HG02798 (cell line): ENCODE measurements around the gene SPRED2.
A peak's percentile ranks its signal among the peaks of the same experiment; 100 is the strongest.
"Not testable (repeated sequence)": the region's sequence is repeated elsewhere in the genome, so short reads cannot be mapped to it uniquely, and the experiment has no call there.

Source experiments
- ATAC-seq: cut with Tn5 transposase; IDR thresholded peaks from one replicate; pipeline ENCODE4 v1.9.1; 2021; ENCODE audit warnings: mild to moderate bottlenecking; ENCODE audit not compliant: unreplicated experiment, poor library complexity

SPRED2 gene

DNA sequence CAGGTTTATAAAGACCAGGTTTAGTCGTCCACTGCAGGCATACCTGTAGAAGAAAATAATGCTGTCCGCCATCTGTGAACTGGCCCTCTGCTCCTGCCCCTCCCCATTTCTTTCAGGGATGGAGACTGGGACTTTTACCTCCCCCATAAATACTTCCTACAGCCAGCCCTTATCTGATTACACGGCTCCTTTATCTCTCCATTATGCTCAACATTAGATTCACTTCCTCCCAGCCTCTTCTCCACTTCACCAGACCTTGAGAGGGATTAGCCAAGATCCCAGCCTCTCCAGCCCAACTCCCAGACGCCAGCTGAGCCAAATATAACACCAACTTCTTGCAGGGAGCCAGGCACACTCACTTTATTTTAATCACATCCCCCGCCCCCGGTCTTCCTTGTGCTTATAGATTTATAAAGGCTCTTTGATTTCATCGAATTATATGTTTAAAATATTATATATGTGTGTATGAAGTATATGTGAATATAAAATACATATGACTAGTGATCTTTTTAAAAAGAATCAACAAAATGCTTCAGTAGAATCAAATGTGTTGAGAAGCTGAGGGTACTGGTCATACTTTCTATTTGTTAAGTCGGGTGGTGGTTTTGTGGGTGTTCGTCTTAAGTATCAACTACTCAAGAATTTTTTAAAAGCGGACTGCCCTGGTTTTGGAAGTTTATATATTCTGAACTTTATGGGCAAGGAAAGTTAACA, 81.0 kb downstream of the SPRED2 start:
- no peak for ATAC-seq

GRCh38 chr2:65350651-65351056, 81.7 kb downstream of the SPRED2 start:
- ATAC-seq, result peak; percentile 65

- no peak for ATAC-seq
These were observed 82.5 kb downstream of the SPRED2 start for GRCh38 chr2:65349863-65350262.

GRCh38 chr2:65347913-65348312, 84.5 kb downstream of the SPRED2 start:
- no peak for ATAC-seq

- no peak for ATAC-seq
These were observed 86.8 kb downstream of the SPRED2 start for GRCh38 chr2:65345631-65346030.

DNA sequence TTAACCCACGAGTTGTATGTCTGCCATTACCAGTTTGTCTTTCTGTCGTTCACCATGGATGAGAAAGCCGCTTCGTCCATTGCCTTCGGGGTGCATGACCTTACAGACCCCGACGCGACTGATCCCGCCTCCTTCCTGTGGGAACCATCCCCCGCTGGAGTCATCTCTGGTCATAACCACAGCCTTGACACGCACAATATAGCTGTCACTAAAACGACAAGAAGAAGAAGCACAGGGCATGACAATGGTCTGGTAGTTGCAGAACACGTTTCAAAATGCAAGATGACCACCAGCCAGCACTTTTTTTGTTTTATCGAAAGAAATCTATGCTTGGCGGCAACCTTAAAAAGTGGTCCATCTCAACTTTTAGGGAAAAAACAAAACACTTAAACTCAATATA, 87.7 kb downstream of the SPRED2 start:
- no peak for ATAC-seq

DNA sequence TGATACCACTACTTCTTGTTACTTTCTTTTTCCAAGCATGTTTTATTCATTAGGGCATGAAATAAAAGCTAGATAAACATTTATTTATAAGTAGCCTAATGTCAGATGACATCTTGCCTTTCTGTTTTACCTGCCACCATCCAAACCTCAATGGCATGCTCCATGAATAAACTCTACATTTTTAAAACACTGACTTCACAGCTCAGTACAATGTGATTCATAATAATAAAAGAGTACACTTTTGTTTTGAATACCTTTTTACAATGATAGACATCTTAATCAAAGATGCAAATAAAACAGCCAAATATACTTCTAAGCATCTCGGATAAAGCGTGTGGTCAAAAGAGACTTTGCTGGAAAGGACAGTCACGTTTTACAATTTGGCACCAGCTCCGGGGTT, 88.2 kb downstream of the SPRED2 start:
- no peak for ATAC-seq

GRCh38 chr2:65343386-65343785, 89.0 kb downstream of the SPRED2 start:
- ATAC-seq, result no peak

DNA sequence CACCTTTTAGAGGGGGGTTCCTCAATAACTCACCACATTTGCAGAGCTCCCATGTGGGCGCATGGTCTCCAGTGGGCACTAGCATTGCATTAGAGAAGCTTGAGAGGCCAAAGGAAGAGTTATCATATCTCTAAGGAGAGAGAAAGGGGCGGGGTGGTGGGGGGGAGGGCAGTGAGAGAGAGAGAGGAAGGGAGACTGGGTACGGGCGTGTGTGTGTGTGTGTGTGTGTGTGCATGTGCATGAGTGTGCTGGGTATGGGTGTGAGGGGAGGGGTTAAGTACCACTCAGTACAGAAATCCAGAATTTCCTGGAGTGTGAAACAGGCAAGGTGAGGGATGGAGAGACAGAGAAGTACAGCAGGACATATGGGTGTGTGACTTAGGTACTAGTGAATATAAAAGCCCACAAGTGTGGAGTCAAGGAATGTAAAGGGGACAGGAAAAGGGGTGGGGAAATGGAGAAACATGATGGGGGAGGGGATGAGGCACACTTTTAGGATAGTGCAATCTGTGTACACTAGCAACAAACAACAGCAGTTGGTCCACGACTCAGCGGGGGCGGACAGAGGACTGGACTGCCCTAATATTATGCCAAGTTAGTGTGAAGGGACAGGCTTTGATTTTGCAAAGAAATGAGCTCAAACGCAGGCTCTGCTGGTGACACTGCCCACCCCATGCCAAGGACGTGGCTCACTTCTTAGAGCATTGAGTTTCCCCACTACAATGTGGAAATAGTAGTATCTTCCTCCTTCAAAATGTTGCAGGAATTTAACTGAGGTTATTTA, 91.3 kb downstream of the SPRED2 start:
- no peak for ATAC-seq

DNA sequence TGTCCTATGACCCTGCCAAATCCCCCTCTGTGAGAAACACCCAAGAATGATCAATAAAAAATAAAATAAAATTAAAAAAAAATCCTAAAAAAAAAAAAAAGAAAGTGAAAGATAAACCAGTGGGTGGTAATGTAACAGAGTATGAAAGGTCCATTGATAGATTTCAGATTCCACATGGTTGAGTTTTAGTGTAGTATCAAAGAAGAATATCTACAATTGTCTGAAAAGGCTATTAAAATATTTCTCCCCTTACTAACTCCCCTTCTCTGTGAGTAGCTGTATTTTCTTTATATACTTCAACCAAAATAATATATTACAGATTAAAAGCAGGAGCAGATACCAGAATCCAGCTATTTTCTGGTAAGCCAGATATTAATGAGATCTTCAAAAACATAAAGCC, 92.8 kb downstream of the SPRED2 start:
- no peak for ATAC-seq

DNA sequence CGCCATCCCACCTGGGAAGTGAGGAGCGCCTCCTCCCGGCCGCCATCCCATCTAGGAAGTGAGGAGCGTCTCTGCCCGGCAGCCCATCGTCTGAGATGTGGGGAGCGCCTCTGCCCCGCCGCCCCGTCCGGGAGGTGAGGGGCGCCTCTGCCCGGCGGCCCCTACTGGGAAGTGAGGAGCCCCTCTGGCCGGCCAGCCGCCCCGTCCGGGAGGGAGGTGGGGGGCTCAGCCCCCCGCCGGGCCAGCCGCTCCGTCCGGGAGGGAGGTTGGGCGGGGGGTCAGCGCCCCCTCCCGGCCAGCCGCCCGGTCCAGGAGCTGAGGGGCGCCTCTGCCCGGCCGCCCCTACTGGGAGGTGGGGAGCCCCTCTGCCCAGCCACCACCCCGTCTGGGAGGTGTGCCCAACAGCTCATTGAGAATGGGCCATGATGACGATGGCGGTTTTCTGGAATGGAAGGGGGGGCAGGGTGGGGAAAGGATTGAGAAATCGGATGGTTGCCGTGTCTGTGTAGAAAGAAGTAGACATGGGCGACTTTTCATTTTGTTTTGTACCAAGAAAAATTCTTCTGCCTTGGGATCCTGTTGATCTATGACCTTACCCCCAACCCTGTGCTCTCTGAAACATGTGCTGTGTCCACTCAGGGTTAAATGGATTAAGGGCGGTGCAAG, 93.4 kb downstream of the SPRED2 start:
- not testable (repeated sequence) for ATAC-seq

DNA sequence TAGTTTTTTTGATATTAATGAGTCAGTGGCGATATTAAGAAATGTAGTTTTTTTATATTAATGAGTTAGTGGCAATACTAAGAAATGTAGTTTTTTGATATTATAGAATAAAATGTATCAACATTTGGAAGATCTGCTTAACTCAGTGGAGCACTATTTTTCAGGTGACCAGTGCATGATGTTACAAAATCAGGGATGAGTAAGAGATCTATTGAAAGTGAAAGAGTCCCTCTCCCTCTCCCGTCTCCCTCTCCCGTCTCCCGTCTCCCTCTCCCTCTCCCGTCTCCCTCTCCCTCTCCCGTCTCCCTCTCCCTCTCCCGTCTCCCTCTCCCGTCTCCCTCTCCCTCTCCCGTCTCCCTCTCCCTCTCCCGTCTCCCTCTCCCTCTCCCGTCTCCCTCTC, 94.5 kb downstream of the SPRED2 start:
- ATAC-seq, result not testable (repeated sequence)

DNA sequence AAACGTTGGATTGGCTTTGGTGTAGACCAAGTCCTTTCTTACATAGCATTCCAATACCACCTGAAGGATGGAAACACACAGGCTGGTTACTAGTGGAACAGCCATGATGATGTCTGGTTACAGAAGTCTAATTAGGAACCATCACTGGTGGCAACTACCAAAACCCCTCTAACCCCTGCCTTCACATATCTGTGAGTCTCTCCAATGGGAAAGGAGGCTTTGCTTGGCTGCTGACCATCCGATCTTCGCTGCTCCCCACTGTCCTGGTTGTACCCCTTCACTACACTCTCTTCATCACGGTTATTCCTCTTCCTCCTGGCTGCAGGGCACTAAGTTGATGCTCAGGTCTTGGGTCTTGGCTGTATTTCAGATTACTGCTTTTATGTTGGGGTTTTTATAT, 97.7 kb downstream of the SPRED2 start:
- ATAC-seq, result no peak

GRCh38 chr2:65331336-65332025, 100.9 kb downstream of the SPRED2 start:
- no peak for ATAC-seq

GRCh38 chr2:65329525-65329924, 102.9 kb downstream of the SPRED2 start:
- no peak for ATAC-seq

DNA sequence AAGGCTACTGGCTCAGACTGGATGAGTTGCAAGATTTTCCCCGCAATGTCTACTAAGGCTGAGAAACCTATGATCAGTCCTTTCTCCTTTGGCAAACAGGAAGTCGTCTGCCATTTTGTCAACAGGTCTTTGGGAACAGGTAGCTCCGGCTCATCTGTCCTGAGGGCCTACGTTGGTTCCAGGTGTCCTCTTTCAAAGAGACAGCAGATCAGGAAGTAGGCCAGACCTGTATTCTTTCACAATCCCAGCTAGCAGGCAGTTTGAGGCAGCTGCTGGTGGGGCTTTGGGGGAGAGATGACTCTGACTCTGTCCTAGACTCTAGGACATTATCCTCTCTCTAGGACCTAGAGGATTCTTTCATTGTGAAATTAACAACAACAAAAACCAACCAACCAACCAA, 106.1 kb downstream of the SPRED2 start:
- ATAC-seq, result no peak

- ATAC-seq, result no peak
These were observed 107.3 kb downstream of the SPRED2 start for GRCh38 chr2:65325066-65325465.

DNA sequence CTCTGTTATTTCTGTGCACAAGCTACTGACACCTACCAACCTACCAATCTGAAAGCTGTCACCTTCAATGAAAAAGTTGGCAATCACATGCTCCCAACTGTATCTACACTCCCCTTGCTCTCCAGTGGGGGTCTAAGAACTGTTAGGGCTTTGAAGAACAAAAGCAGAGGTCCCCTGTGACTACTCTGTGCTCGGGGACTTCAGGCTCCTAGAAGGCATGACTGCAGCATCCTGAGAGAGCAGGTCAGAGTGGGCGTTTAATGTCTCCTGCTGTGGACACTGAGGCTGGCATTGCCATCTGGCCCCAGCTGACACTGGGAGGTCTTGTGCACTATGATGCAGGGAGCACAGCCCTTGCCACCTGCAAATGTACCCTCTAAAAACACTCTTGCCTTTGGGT, 111.5 kb downstream of the SPRED2 start:
- no peak for ATAC-seq

- peak; percentile 70 for ATAC-seq
These were observed 112.2 kb downstream of the SPRED2 start for GRCh38 chr2:65320042-65320725.

- no peak for ATAC-seq
These were observed 112.7 kb downstream of the SPRED2 start for GRCh38 chr2:65319674-65320041.
